Hepatocyte (in vitro differentiated cells): ENCODE data around the gene TEAD1. TPM values are rescaled to one million over a fixed set of nuclear protein-coding genes. Genes with fewer than 3 reads are reported as not detected.

ENCODE experiments used
- DNase-seq: peaks from one replicate; pipeline ENCODE4 v3.0.0-alpha.2; 2016; ENCODE audit warnings: low spot score
- H2AFZ ChIP-seq: fragments of 200-600 bp; sonication (generic); 2 replicates; pipeline ENCODE4 v1.6.0; 2016; ENCODE audit warnings: antibody characterized with exemption, mild to moderate bottlenecking
- H3K27ac ChIP-seq: fragments of 200-600 bp; sonication (generic); 2 replicates; pipeline ENCODE4 v1.5.1; 2016; ENCODE audit warnings: mild to moderate bottlenecking
- H3K27me3 ChIP-seq: fragments of 200-600 bp; sonication (generic); 2 replicates; pipeline ENCODE4 v1.6.1; 2016
- H3K36me3 ChIP-seq: fragments of 200-600 bp; sonication (generic); replicated peaks from 2 replicates; pipeline ENCODE4 v1.5.1; 2016; ENCODE audit warnings: low read depth; ENCODE audit not compliant: insufficient read depth
- H3K4me1 ChIP-seq: fragments of 200-600 bp; sonication (generic); 2 replicates; pipeline ENCODE4 v1.5.1; 2016; ENCODE audit warnings: mild to moderate bottlenecking, moderate library complexity; ENCODE audit not compliant: insufficient read depth
- H3K4me2 ChIP-seq: fragments of 200-600 bp; sonication (generic); 2 replicates; pipeline ENCODE4 v1.6.0; 2016
- H3K4me3 ChIP-seq: fragments of 200-600 bp; sonication (generic); 2 replicates; pipeline ENCODE4 v1.5.1; 2016; ENCODE audit warnings: mild to moderate bottlenecking
- H3K79me2 ChIP-seq: fragments of 200-600 bp; sonication (generic); 2 replicates; pipeline ENCODE4 v1.6.0; 2017; ENCODE audit warnings: mild to moderate bottlenecking
- H3K9me2 ChIP-seq: fragments of 200-600 bp; sonication (generic); replicated peaks from 2 replicates; pipeline ENCODE4 v1.6.0; 2017; ENCODE audit warnings: mild to moderate bottlenecking; ENCODE audit not compliant: insufficient read depth
- H3K9me3 ChIP-seq: fragments of 200-600 bp; sonication (generic); 2 replicates; pipeline ENCODE4 v1.5.1; 2016; ENCODE audit warnings: low read depth, mild to moderate bottlenecking
- H4K20me1 ChIP-seq: fragments of 200-600 bp; sonication (generic); 2 replicates; pipeline ENCODE4 v1.6.0; 2016; ENCODE audit warnings: mild to moderate bottlenecking; ENCODE audit not compliant: insufficient read depth, poor library complexity, severe bottlenecking
- CTCF ChIP-seq: fragments of 200-600 bp; sonication (generic); IDR thresholded peaks from 2 replicates; pipeline ENCODE4 v1.5.1; 2016; ENCODE audit warnings: antibody characterized with exemption, mild to moderate bottlenecking; ENCODE audit not compliant: poor library complexity
- EZH2 ChIP-seq: fragments of 200-600 bp; sonication (generic); IDR thresholded peaks from 2 replicates; pipeline ENCODE4 v1.6.1; 2016; ENCODE audit warnings: antibody characterized with exemption, mild to moderate bottlenecking, borderline replicate concordance
- EZH2phosphoT487 ChIP-seq: fragments of 200-600 bp; sonication (generic); IDR thresholded peaks from one replicate; pipeline ENCODE4 v1.6.1; 2018; ENCODE audit warnings: antibody characterized with exemption, mild to moderate bottlenecking, low read depth, moderate library complexity; ENCODE audit not compliant: unreplicated experiment, severe bottlenecking
- WGBS: methylation state at CpG from one replicate; pipeline ENCODE4 v1.1.6; 2016; ENCODE audit warnings: low lambda C conversion rate; ENCODE audit errors: missing lambda C conversion rate; 5-methylcytosine and 5-hydroxymethylcytosine counted together
- polyA plus RNA-seq: library from polyadenylated mRNA; unstranded; fragments of >200 nt; fragmentation: Nextera tagmentation; extraction: Ambion mirVana; gene quantifications from 2 replicates; pipeline ENCODE4 v1.2.1, GENCODE V29; 2016
- total RNA-seq: library from RNA; depleted of rRNA; stranded (reverse); fragments of >200 nt; gene quantifications from 2 replicates; pipeline ENCODE4 v1.2.3, GENCODE V29; 2014

Gene TEAD1
- total and polyA plus RNA-seq, 2 experiments from 2014 or later: 37.2 to 82.2 TPM

DNA sequence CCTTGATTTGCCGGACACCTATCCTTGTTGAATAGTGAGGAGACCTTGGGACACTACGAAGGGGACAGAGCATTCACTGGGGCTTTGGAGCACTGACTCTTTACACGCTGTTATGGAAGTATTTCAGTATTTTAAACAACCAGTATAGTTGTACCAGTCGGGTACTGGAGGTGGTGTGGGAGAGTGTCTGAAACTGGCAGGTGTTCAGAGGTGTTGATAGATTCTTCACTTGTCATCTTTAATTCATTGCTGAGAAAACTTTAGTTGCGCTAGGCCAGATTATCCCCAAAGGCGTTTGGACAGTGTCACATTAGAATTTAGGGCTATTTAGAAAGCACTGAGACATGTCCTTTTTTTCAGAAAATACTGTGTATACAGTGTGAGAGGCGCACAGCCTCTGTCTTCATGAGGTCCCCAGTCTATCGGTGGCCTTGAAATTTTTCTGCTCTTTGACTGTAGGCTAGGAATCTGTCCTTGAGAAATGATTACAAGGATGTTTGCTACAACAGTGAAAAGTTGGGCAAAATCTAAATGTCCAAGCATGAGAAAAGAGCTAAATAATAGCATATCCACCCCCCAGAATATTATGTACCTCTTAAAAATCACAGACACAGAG, 69.7 kb downstream of the TEAD1 start:
- H3K4me3 ChIP-seq: no peak overlapping the region
- H4K20me1 ChIP-seq: peaks cover 36% of the 10 kb centered on the region
- H3K9me3 ChIP-seq: no peaks in the 10 kb centered on the region
- H3K9me2 ChIP-seq: no peaks in the 10 kb centered on the region
- no peaks in the 10 kb centered on the region for H3K36me3 ChIP-seq
- DNase-seq: no peak
- TF ChIP-seq CTCF: no peak
- no peak for TF ChIP-seq EZH2phosphoT487
- no peak overlapping the region for H2AFZ ChIP-seq
- H3K4me2 ChIP-seq: no peak overlapping the region
- H3K27me3 ChIP-seq: no peaks in the 10 kb centered on the region
- no peak overlapping the region for H3K27ac ChIP-seq
- WGBS: 86% methylated on average over 8 of the region's 8 CpGs
- peaks cover 27% of the 10 kb centered on the region for H3K4me1 ChIP-seq
- H3K79me2 ChIP-seq: peaks cover 100% of the 10 kb centered on the region

- Histone ChIP-seq H3K9me3 (no peaks in the 10 kb centered on the region), H3K4me2 (peak overlapping the region; percentile 33), H3K27ac (peak overlapping the region; percentile 14), H3K4me3 (no peak overlapping the region), H3K27me3 (no peaks in the 10 kb centered on the region), H3K9me2 (no peaks in the 10 kb centered on the region), H2AFZ (no peak overlapping the region), H3K4me1 (peaks cover 27% of the 10 kb centered on the region), H3K36me3 (no peaks in the 10 kb centered on the region), H3K79me2 (peaks cover 100% of the 10 kb centered on the region), H4K20me1 (peaks cover 36% of the 10 kb centered on the region)
- TF ChIP-seq CTCF (no peak), EZH2phosphoT487 (no peak), EZH2 (no peak)
- no peak for DNase-seq
- 48% methylated on average over 10 of the region's 10 CpGs for WGBS
Measured at GRCh38 chr11:12744826-12745502, 70.7 kb downstream of the TEAD1 start.

DNA sequence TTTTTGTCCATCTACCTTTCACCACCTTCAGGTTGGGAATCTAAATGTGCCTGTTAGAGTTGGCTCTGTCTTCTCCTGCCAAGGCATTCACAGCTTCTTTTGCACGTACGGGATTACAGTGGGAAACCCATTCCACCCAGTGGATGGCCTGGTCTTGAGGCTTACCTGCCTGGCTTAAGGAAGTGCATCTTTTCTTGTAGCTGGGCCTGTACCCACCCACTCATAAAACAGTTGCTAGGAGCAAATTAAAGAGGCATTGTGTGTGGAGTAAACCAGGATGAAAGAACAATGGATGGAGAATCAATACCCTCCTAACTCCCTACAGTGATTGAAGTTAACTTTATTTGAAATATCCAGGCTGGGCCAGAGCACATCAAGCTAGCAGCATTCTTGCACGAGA, 71.6 kb downstream of the TEAD1 start:
- 65% methylated on average over 3 of the region's 3 CpGs for WGBS
- TF ChIP-seq CTCF (no peak), EZH2phosphoT487 (no peak), EZH2 (no peak)
- H3K27ac ChIP-seq: no peak overlapping the region
- H3K36me3 ChIP-seq: no peaks in the 10 kb centered on the region
- H3K4me1 ChIP-seq: peaks cover 27% of the 10 kb centered on the region
- H4K20me1 ChIP-seq: peaks cover 39% of the 10 kb centered on the region
- peaks cover 100% of the 10 kb centered on the region for H3K79me2 ChIP-seq
- no peak overlapping the region for H2AFZ ChIP-seq
- no peaks in the 10 kb centered on the region for H3K9me2 ChIP-seq
- H3K27me3 ChIP-seq: no peaks in the 10 kb centered on the region
- no peak overlapping the region for H3K4me2 ChIP-seq
- DNase-seq: no peak
- H3K4me3 ChIP-seq: no peak overlapping the region
- H3K9me3 ChIP-seq: no peaks in the 10 kb centered on the region
